Muscle layer of duodenum (tissue), 2 donors: ENCODE results near the gene SPATA2.

Experiments used
- H3K27ac ChIP-seq: one replicate; pipeline ENCODE4 v1.7.0; 2013; ENCODE audit warnings: mild to moderate bottlenecking, low read length
- H3K27me3 ChIP-seq: one replicate; pipeline ENCODE4 v1.7.0; 2013; ENCODE audit warnings: low read depth, mild to moderate bottlenecking, control low read depth, low read length
- H3K36me3 ChIP-seq, 2 donors: one replicate each; pipeline ENCODE4 v1.7.0; 2013; ENCODE audit warnings: low read length in 2 of 2, control low read depth in 1 of 2, mild to moderate bottlenecking in 1 of 2; ENCODE audit not compliant: insufficient read depth in 2 of 2, control insufficient read depth in 1 of 2
- H3K4me1 ChIP-seq, 2 donors: one replicate each; pipeline ENCODE4 v1.7.0; 2013; ENCODE audit warnings: low read length in 2 of 2, mild to moderate bottlenecking in 2 of 2, control low read depth in 1 of 2, moderate library complexity in 1 of 2; ENCODE audit not compliant: insufficient read depth in 2 of 2, control insufficient read depth in 1 of 2
- H3K4me3 ChIP-seq, 2 donors: one replicate each; pipeline ENCODE4 v1.7.0; 2013; ENCODE audit warnings: low read length in 2 of 2, low read depth in 1 of 2, mild to moderate bottlenecking in 1 of 2
- H3K9me3 ChIP-seq, 2 donors: one replicate each; pipeline ENCODE4 v1.7.0; 2013; ENCODE audit warnings: low read length in 2 of 2, control low read depth in 1 of 2, mild to moderate bottlenecking in 1 of 2; ENCODE audit not compliant: control insufficient read depth in 1 of 2
- donor health status: healthy.

Gene SPATA2

DNA sequence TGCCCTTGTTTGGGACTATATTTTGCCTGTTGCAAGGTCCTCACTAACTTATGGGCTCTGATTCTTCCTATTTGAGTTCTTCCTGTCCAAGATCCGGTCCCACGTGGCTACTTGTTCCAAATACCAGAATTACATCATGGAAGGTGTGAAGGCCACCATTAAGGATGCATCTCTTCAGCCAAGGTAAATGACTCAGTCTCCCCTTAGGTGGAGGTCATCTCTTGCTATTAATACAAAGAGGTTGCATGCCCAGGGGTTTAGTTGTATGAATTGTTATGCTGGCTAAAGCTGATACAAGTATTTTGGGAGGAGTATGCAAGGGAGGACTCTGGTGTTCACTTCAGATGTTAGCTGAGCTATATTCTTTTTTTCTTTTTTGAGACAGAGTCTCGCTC lies 30.0 kb upstream of the SPATA2 start:
- Histone ChIP-seq H3K4me3 (no peak overlapping the region), H3K4me1 (peaks cover 0 to 6% of the 10 kb centered on the region in 2 donors), H3K27me3 (no peaks in the 10 kb centered on the region), H3K27ac (no peak overlapping the region), H3K36me3 (peaks cover 39 to 55% of the 10 kb centered on the region in 2 donors), H3K9me3 (no peaks in the 10 kb centered on the region)

DNA sequence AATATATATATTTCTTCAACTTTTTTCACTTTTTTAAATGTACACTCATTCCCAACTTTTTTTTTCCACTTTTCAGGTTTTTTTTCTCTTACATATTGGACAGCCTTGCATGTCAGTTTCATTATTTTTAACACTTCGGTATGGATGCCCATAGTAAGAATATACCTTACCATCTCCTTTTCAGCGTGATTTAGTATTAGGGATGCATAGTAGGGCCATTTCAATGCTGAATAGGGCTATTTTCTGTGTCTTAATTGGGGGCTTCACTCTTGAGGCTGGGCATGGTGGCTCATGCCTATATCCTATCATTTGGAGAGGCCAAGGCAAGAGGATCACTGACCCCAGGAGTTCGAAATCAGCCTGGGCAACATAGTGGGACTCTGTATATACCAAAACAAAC lies 27.6 kb upstream of the SPATA2 start:
- H3K36me3 ChIP-seq, result peaks cover 32 to 35% of the 10 kb centered on the region in 2 donors
- H3K4me3 ChIP-seq, result no peak overlapping the region
- peaks cover 11 to 24% of the 10 kb centered on the region in 2 donors for H3K4me1 ChIP-seq
- H3K27me3 ChIP-seq, result no peaks in the 10 kb centered on the region
- H3K27ac ChIP-seq, result no peak overlapping the region
- no peaks in the 10 kb centered on the region for H3K9me3 ChIP-seq

DNA sequence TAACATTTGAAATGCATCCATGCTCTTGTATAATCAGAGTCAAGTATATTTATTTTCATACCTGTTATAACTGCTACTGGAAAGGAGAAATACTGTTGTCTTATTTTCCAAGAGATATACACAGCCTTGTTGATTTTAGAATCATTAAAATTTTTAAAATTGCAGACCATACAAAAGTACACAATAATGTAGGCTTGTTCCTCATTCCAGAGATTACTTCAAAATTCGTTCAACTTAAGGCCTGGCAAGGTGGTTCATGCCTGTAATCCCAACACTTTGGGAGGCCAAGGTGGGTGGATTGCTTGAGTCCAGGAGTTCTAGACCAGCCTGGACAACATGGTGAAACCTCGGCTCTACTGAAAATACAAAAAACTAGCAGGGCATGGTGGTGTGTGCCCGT lies 27.0 kb upstream of the SPATA2 start:
- H3K4me1 ChIP-seq, result peaks cover 17 to 30% of the 10 kb centered on the region in 2 donors
- no peak overlapping the region for H3K4me3 ChIP-seq
- H3K27ac ChIP-seq, result no peak overlapping the region
- H3K27me3 ChIP-seq, result no peaks in the 10 kb centered on the region
- H3K9me3 ChIP-seq, result no peaks in the 10 kb centered on the region
- peaks cover 31 to 34% of the 10 kb centered on the region in 2 donors for H3K36me3 ChIP-seq

DNA sequence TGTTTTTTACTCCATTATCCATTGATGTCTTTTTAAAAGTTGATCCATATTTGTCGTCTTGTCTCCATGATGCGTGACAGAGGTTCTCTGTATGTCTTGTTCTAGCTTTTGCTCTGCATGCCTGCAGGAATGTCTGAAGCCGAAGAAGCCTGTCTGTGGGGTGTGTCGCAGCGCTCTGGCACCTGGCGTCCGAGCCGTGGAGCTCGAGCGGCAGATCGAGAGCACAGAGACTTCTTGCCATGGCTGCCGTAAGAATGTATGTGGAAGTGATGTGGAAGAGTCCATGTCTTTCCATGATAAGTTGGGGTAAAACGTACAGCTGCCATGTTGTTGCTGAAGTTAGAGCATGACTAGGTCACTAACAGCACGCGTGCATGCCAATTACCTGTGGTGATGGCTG lies 26.1 kb upstream of the SPATA2 start:
- H3K4me3 ChIP-seq, result no peak overlapping the region
- peaks cover 31% of the 10 kb centered on the region in 2 donors for H3K36me3 ChIP-seq
- no peaks in the 10 kb centered on the region for H3K27me3 ChIP-seq
- no peak overlapping the region for H3K27ac ChIP-seq
- H3K9me3 ChIP-seq, result no peaks in the 10 kb centered on the region
- peaks cover 18 to 32% of the 10 kb centered on the region in 2 donors for H3K4me1 ChIP-seq

DNA sequence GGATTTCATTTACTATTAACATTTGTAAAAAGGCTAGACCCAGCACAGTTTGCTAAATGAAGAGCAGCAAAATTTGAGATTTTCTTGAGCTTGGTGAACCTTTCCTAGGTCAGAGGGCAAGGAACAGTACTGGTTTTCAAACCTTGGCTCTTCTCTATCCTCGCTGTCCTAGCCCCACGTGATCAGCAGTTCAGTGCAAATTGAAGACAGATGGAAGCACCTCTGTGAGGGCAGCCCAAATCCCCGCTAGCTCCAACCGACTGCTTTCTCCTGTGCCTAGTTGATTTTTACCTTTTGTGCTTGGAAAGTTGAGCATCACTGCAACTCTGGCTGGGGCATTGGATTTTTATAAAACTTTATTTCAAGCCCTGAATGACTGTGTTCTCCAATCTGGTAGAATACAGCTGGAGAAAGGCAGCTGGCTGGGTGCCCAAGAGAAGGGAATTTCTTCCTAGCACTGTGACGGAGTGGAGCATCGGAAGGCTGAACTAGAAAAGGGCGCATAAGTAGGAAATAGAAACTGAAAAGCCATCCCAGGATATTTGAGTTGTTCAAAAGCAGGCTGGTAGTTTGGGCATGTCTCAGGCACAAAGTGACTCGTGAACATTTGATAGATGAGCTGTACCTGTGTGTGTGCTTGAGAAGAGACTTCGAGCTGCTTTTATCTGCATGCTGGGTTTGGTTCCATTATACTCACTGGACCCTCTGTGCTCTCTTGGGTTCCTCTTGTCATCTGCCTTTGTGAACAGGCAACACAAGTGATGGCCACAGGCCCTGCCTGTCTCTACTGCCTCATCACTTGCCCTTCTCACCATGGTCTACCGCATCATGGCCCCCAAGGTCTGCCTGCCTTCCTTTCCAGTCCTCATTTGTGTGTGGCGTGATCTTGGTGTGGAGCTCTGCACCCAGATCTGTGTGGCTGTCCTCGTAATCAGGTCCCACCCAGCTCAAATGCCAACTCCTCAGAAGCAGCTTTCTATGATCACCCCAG lies 23.1 kb upstream of the SPATA2 start:
- Histone ChIP-seq H3K9me3 (no peaks in the 10 kb centered on the region), H3K4me3 (peak overlapping the region; percentile 82 to 86), H3K4me1 (peaks cover 18 to 37% of the 10 kb centered on the region in 2 donors), H3K27ac (peak overlapping the region; percentile 87), H3K36me3 (peaks cover 15 to 17% of the 10 kb centered on the region in 2 donors), H3K27me3 (no peaks in the 10 kb centered on the region)

DNA sequence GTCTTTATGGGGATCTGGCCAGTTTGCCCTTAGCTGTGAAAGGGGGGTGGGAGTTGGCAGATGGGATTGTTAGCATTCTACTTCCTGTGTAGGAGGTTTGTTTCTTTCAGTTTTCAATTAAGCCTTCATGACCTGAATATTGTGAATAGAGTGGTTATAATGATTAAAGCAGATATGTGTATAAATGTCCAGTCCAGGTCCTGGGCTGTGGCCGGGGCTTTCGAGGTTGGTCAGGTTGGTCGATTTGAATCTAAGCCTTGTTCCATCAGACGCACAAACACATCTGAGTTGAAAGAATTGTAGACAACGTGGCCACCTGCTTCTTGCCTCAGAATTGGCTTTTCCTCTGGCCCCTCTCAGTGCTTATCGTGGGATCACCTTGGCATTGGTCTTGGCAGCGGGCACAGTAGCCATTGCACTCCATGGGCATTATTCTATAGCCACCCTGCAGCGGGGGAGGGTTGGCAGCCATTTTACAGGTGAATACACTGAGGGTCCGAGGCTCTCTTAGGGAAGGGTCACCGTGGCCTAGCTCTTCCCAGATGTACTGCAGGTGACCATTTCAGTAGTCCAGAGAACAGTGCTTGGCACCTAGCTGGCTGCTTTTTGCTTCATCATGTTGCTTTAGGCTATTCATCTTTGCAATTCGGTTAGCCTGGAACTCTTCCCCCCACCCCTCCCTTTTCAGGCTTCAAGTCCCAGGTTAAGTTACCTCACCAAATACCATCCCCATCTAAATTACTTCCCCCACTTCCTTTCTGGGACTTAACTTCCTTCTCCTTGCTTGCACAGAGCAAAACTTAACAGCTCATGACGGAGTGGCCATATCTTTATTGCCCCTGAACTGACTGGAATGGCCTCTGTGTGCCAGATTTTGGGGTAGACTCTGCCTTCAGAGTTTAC lies 21.9 kb upstream of the SPATA2 start:
- peaks cover 18 to 37% of the 10 kb centered on the region in 2 donors for H3K4me1 ChIP-seq
- H3K4me3 ChIP-seq, result peak overlapping the region; percentile 82 to 86
- no peaks in the 10 kb centered on the region for H3K9me3 ChIP-seq
- H3K27me3 ChIP-seq, result no peaks in the 10 kb centered on the region
- peaks cover 9 to 13% of the 10 kb centered on the region in 2 donors for H3K36me3 ChIP-seq
- peak overlapping the region; percentile 87 for H3K27ac ChIP-seq

DNA sequence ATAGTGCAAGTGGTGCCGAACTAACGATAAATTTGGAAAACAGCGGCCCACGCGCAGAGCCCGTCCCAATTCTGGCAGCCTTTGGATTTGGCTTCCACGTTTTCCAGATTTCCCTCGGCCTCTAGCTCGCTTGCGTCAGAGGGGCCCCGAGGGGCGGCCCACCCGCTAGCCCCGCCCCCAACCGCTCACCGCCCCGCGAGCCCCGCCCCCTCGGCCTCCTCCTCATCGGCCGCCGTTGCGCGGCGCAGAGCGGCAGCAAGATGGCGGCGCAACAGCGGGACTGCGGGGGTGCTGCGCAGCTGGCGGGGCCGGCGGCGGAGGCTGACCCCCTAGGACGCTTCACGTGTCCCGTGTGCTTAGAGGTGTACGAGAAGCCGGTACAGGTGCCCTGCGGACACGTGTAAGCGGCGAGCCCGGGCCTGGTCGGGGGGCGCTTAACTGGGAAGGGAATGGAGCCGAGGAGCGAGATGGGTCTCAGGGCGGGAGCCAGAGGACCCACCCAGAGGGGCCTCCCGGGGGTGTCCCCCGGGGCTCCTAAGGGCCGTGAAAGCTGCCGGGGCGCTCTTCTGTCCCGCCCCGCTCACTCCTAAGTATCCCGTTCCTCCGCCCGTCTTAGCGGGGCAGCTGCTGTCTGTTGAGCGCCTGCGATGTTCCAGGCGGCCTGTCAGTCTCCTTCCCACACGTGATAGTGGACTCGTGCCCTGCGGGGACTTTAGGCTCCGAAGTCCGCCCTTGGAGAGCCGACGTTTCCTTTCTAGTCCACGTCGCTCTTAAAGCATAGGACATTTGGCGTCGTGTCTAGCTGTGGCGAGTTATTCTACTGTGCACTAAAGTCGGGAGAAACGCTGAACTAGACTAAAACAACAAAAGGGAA lies 21.1 kb upstream of the SPATA2 start, which contains the start of gene RNF114:
Gene RNF114 (plus strand): TSS at position 245 of the 874 bp plus-strand sequence. CDS start 16 bp downstream, at position 261.
- H3K9me3 ChIP-seq, result no peaks in the 10 kb centered on the region
- peak within 1 kb of the TSS; percentile 82 to 86 for H3K4me3 ChIP-seq
- H3K27me3 ChIP-seq, result no peaks in the 10 kb centered on the region
- H3K27ac ChIP-seq, result peak within 1 kb of the TSS; percentile 87
- peaks cover 18 to 37% of the 10 kb centered on the region in 2 donors for H3K4me1 ChIP-seq
- H3K36me3 ChIP-seq, result peaks cover 5 to 9% of the 10 kb centered on the region in 2 donors

DNA sequence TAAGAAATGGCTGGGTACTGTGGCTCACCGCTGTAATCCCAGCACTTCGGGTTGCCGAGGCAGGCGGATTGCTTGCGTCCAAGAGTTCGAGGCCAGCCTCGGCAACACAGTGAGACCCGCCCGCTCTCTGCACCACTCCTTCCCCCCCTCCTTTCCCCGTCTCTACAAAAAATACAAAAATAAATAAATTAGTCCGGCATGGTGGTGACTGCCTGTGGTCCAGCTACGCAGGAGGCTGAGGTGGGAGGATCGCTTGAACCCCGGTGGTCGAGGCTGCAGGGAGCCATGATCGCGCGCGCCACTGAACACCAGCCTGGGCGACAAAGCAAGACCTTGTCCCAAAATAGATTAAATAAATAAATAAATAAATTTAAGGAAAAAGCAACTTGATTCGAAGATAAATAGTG lies 20.4 kb upstream of the SPATA2 start:
- H3K36me3 ChIP-seq, result peaks cover 5 to 9% of the 10 kb centered on the region in 2 donors
- no peaks in the 10 kb centered on the region for H3K27me3 ChIP-seq
- H3K4me1 ChIP-seq, result peaks cover 18 to 37% of the 10 kb centered on the region in 2 donors
- H3K27ac ChIP-seq, result no peak overlapping the region
- H3K4me3 ChIP-seq, result peak overlapping the region; percentile 30 to 86
- H3K9me3 ChIP-seq, result no peaks in the 10 kb centered on the region

DNA sequence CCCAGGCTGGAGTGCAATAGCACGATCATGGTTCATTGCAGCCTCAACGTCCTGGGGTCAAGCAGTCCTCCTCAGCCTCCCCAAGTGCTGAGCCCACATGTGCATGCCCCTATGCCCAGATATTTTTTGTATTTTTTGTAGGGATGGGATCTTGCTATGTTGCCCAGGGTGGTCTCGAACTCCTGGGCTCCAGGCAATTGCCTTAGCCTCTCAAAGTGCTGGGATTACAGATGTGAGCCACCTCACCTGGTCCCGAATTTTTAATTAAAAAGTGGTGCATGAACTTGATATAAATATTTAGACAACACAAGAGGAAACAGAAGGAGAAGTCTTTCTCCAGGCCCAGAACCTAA lies 13.8 kb upstream of the SPATA2 start:
- H3K27me3 ChIP-seq, result no peaks in the 10 kb centered on the region
- H3K4me1 ChIP-seq, result no peaks in the 10 kb centered on the region
- no peaks in the 10 kb centered on the region for H3K36me3 ChIP-seq
- no peaks in the 10 kb centered on the region for H3K9me3 ChIP-seq
- no peak overlapping the region for H3K4me3 ChIP-seq
- no peak overlapping the region for H3K27ac ChIP-seq

DNA sequence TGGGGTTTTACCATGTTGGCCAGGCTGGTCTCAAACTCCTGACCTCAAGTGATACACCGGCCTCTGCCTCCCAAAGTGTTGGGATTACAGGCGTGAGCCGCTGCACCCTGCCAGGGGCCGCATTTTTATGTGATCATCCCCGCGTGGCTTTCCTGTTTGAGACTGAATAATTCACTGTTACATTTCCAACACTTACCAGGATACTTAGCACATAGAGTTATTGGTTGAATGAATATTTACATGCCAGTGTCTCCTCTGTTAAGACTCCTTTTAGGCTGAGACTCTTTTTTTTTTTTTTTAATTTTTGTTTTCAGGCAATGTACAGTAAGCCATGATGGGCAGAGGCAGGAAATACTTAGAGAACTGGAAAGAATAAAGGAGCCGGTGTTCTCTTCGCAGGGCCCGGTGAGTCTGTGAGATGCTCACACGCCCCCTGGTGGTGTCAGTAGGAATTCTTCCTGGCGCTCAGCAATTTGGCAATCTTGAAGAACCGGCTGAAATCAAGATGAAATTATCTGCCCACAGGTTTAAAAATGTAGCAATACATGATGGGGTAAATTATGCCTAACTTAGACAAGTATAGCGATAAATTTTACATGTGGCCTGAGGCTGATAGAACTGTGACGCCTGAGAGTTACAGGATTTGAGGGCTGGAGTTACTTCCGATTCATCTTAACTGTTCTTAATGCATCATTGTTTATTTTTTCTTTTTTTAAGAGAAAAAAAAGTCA lies 13.2 kb upstream of the SPATA2 start:
- no peaks in the 10 kb centered on the region for H3K27me3 ChIP-seq
- H3K9me3 ChIP-seq, result no peaks in the 10 kb centered on the region
- no peaks in the 10 kb centered on the region for H3K36me3 ChIP-seq
- H3K27ac ChIP-seq, result no peak overlapping the region
- H3K4me1 ChIP-seq, result no peaks in the 10 kb centered on the region
- H3K4me3 ChIP-seq, result no peak overlapping the region
